HK-2 (cell line): ENCODE results near the gene BAZ2B.

ENCODE experiments used
- DNase-seq: peaks from one replicate; pipeline ENCODE4 v3.0.0-alpha.2; 2018; ENCODE audit not compliant: unreplicated experiment

BAZ2B gene

GRCh38 chr2:159462201-159462785, 154.1 kb downstream of the BAZ2B start:
- DNase-seq, result no peak

GRCh38 chr2:159461076-159461475, 155.3 kb downstream of the BAZ2B start:
- no peak for DNase-seq

GRCh38 chr2:159460227-159460626, 156.1 kb downstream of the BAZ2B start:
- DNase-seq, result no peak

- no peak for DNase-seq
Measured at GRCh38 chr2:159459279-159459678, 157.1 kb downstream of the BAZ2B start.

GRCh38 chr2:159457589-159457988, 158.8 kb downstream of the BAZ2B start:
- DNase-seq, result no peak

GRCh38 chr2:159456500-159457426, 159.6 kb downstream of the BAZ2B start:
- DNase-seq, result no peak

- no peak for DNase-seq
Measured at GRCh38 chr2:159455330-159455918, 160.9 kb downstream of the BAZ2B start.

- no peak for DNase-seq
Measured at GRCh38 chr2:159454185-159454584, 162.2 kb downstream of the BAZ2B start.

- no peak for DNase-seq
Measured at GRCh38 chr2:159450180-159450579, 166.2 kb downstream of the BAZ2B start.

- no peak for DNase-seq
Measured at GRCh38 chr2:159449504-159450124, 166.7 kb downstream of the BAZ2B start.

GRCh38 chr2:159446817-159447216, 169.5 kb downstream of the BAZ2B start:
- no peak for DNase-seq

GRCh38 chr2:159446201-159446600, 170.1 kb downstream of the BAZ2B start:
- no peak for DNase-seq

GRCh38 chr2:159445307-159445706, 171.0 kb downstream of the BAZ2B start:
- no peak for DNase-seq

GRCh38 chr2:159444754-159445153, 171.6 kb downstream of the BAZ2B start:
- no peak for DNase-seq

- no peak for DNase-seq
Measured at GRCh38 chr2:159442159-159442852, 174.0 kb downstream of the BAZ2B start.

- no peak for DNase-seq
Measured at GRCh38 chr2:159441182-159441581, 175.2 kb downstream of the BAZ2B start.

- DNase-seq, result no peak
Measured at GRCh38 chr2:159439421-159439820, 176.9 kb downstream of the BAZ2B start.

GRCh38 chr2:159438720-159439353, 177.5 kb downstream of the BAZ2B start:
- DNase-seq, result no peak

- no peak for DNase-seq
Measured at GRCh38 chr2:159438284-159438683, 178.1 kb downstream of the BAZ2B start.

GRCh38 chr2:159432610-159433009, 183.7 kb downstream of the BAZ2B start:
- no peak for DNase-seq

- DNase-seq, result no peak
Measured at GRCh38 chr2:159427048-159427447, 189.3 kb downstream of the BAZ2B start.
